Activated CD8-positive, alpha-beta T cell treated with anti-CD3 and anti-CD28 coated beads for 36 hours (primary cell): ENCODE data around the gene RAX. TPM values are rescaled to one million over a fixed set of nuclear protein-coding genes. Genes with fewer than 3 reads are reported as not detected.

Experiments
- ATAC-seq: fragments of 200-7000 bp; cut with Tn5 transposase; one replicate; pipeline ENCODE4 v1.10.0; 2021; ENCODE audit warnings: mild to moderate bottlenecking, moderate library complexity
- CTCF ChIA-PET: fragments of 350-600 bp; sonication (Branson Sonifier 250); formaldehyde crosslinking; loops from one replicate; lab custom pipeline; 2021; ENCODE audit warnings: antibody characterized with exemption; lab: Charles Lee
- POLR2A ChIA-PET: fragments of 350-600 bp; sonication (Branson Sonifier 250); formaldehyde crosslinking; loops from one replicate; lab custom pipeline; 2021; ENCODE audit warnings: antibody characterized with exemption; lab: Charles Lee
- DNase-seq: peaks from one replicate; pipeline ENCODE4 v3.0.0-alpha.2; 2020
- H3K27ac Mint-ChIP-seq: one replicate; pipeline ENCODE4 v1.8.0; 2021; ENCODE audit warnings: mild to moderate bottlenecking, mixed read lengths
- H3K27me3 Mint-ChIP-seq: one replicate; pipeline ENCODE4 v1.8.0; 2021; ENCODE audit warnings: mixed read lengths
- H3K36me3 Mint-ChIP-seq: one replicate; pipeline ENCODE4 v1.8.0; 2021; ENCODE audit warnings: low read depth, mixed read lengths
- H3K4me1 Mint-ChIP-seq: one replicate; pipeline ENCODE4 v1.8.0; 2021; ENCODE audit warnings: low read depth, mixed read lengths
- H3K4me3 Mint-ChIP-seq: one replicate; pipeline ENCODE4 v1.8.0; 2021; ENCODE audit warnings: mild to moderate bottlenecking, moderate library complexity, mixed read lengths
- H3K9me3 Mint-ChIP-seq: one replicate; pipeline ENCODE4 v1.8.0; 2021; ENCODE audit warnings: mixed read lengths
- intact Hi-C: fragments of 100-400 bp; cut with micrococcal nuclease; formaldehyde crosslinking; loops from one replicate; pipeline ENCODE4 v1.10.0; 2022
- total RNA-seq, 2 experiments: library from RNA; stranded (reverse); gene quantifications; one replicate each; pipeline ENCODE4 v1.2.3, GENCODE V29; 2021
- TF ChIP-seq, protein P1 (sequence below): fragments of 200-600 bp; IDR thresholded peaks from one replicate; pipeline ENCODE4 v1.8.0; 2022; ENCODE audit warnings: antibody characterized with exemption, mild to moderate bottlenecking

RAX gene
- total RNA-seq, 2 experiments from 2014 or later: not detected

DNA sequence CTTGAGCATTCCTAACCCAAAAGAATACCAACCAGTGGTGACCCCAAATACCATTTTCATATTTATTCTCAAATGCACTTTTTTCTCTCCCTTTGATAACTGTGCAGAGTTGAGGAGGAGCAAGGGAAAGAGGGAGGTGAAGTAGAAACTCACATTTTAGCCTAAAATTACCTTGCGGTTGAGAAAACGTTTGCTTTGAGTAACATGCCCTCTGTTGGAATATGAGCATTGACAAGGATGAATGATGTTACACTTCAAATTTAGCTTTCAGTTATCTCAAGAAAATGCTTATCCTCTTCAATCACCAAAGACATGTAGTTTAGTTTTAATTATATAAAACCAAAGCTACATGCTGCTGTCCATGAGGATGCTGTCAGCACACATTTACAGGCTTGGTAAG, 50.9 kb downstream of the RAX start:
- Mint-ChIP-seq H3K36me3 (no peaks in the 10 kb centered on the region), H3K27ac (no peak overlapping the region), H3K27me3 (peaks cover 55% of the 10 kb centered on the region), H3K9me3 (no peaks in the 10 kb centered on the region), H3K4me1 (peaks cover 9% of the 10 kb centered on the region), H3K4me3 (no peak overlapping the region)
- ChIA-PET POLR2A (no interaction called here), CTCF (no interaction called here)
- DNase-seq: no peak
- TF ChIP-seq, protein P1, sequence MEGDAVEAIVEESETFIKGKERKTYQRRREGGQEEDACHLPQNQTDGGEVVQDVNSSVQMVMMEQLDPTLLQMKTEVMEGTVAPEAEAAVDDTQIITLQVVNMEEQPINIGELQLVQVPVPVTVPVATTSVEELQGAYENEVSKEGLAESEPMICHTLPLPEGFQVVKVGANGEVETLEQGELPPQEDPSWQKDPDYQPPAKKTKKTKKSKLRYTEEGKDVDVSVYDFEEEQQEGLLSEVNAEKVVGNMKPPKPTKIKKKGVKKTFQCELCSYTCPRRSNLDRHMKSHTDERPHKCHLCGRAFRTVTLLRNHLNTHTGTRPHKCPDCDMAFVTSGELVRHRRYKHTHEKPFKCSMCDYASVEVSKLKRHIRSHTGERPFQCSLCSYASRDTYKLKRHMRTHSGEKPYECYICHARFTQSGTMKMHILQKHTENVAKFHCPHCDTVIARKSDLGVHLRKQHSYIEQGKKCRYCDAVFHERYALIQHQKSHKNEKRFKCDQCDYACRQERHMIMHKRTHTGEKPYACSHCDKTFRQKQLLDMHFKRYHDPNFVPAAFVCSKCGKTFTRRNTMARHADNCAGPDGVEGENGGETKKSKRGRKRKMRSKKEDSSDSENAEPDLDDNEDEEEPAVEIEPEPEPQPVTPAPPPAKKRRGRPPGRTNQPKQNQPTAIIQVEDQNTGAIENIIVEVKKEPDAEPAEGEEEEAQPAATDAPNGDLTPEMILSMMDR: no peak
- no peak for ATAC-seq
- intact Hi-C loops: no loop called here

DNA sequence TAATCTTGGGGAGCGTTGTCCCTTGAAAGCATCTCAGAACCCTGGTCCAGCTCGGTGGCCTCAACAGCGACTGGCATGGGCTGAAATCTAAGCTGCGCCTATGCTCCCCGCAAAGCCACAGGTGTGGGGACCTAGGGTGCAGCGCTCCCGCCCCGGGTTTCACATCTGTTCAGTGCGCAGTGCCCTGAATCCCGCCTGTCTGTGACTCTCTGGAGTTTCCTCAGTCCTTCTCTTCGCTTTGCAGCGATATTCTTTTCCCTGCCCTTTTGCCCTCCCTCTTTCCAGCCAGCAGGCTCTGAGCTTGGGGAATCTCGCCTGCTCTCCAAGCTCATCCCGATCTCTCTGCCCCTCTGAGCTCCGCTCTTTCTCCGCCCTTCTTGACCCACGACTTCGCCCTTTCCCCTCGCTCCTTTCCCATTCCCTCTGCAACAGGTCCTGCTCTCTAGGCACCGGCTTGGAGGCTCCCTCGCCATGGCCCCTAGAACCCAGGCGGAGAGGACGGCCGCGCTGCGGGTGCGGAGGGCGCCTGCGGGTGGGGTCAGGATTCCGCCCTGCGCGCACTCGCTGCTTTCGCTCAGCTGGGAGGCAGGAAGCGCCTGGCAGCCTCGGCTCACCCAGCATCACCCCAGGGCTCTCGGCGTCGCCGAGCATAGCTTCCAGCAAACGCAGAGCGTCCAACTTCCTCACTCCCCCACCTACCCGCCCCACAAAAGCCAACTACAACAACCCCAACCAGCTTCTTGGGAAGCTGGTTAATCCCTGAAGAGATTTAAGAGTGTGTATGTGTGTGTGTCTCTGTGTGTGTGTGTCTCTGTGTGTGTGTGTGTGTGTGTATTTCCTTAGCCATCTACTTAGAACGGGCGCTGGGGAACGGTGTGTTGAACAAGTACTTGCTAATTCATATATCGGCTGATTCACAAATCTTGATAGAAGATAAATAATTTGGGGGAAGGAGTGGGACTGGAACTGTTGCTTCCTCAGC, 52.2 kb downstream of the RAX start:
- DNase-seq: no peak
- peaks cover 9% of the 10 kb centered on the region for H3K4me1 Mint-ChIP-seq
- TF ChIP-seq, protein P1: no peak
- CTCF ChIA-PET: interaction anchor here (1.5 to 2.5 kb wide), 2 partner anchors 28 to 182 kb away, joined by 3 to 8 read pairs; no protein-coding TSS in a partner anchor
- H3K27me3 Mint-ChIP-seq: peaks cover 59% of the 10 kb centered on the region
- POLR2A ChIA-PET: no interaction called here
- no peaks in the 10 kb centered on the region for H3K9me3 Mint-ChIP-seq
- intact Hi-C loops: no loop called here
- ATAC-seq: no peak
- no peak overlapping the region for H3K27ac Mint-ChIP-seq
- no peaks in the 10 kb centered on the region for H3K36me3 Mint-ChIP-seq
- H3K4me3 Mint-ChIP-seq: no peak overlapping the region

DNA sequence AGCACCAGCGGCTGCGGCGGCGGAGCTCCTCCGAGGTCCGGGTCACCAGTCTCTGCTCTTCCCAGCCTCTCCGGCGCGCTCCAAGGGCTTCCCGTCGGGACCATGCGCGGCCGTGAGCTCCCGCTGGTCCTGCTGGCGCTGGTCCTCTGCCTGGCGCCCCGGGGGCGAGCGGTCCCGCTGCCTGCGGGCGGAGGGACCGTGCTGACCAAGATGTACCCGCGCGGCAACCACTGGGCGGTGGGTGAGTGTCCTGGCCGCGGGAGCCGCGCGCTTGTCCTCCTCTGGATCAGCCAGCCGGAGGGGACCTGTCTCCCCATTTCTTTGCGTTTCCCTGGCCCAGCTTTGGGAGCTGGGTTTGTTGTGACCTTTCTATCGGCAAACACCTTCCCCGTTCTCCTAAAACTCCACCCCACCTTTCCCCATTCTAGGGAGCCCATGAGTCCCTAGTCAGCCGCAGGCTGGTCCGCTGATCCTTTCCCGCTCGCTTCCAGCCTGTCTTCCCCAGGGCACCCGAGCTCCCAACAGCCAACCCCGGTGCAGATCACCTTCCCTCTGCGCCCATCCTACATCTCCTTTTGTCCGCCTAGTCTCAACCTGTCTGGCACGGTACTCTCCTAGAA, 53.0 kb downstream of the RAX start:
- ChIA-PET CTCF (interaction anchor here (1.5 to 2.5 kb wide), 2 partner anchors 29 to 183 kb away, joined by 3 to 8 read pairs; no protein-coding TSS in a partner anchor), POLR2A (no interaction called here)
- ATAC-seq (no peak), DNase-seq (no peak)
- no peak overlapping the region for H3K4me3 Mint-ChIP-seq
- TF ChIP-seq, protein P1: no peak
- peaks cover 9% of the 10 kb centered on the region for H3K4me1 Mint-ChIP-seq
- H3K36me3 Mint-ChIP-seq: no peaks in the 10 kb centered on the region
- no peaks in the 10 kb centered on the region for H3K9me3 Mint-ChIP-seq
- intact Hi-C loops: no loop called here
- no peak overlapping the region for H3K27ac Mint-ChIP-seq
- peaks cover 62% of the 10 kb centered on the region for H3K27me3 Mint-ChIP-seq

DNA sequence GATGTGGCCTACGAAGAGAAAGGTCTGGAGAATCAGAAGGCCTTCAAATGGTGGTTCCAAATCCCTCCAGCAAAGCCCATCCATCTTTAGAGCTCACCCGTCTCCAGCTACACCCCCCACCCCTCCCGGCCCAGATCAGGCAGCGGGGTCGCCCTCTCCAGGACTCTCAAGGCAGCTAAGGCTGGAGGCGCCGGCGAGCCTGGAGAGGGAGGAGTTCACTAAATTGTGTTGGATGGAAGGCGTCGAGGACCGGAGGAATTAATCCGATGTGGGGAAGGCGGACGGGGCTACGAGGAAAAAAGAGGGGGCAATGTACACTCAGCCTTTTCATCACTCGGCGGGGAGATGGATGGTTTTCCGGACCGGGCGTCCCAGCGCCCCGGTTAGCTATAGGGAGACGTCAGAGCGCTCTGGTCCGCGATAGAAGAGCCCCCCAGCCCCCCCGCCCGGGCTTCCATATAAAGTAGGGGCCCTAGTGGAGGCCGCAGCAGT, 53.5 kb downstream of the RAX start, which contains the start of gene GRP:
Gene GRP, plus strand, starts transcription at position 487 of the 492 bp plus-strand sequence. CDS start 108 bp downstream, outside the sequence.
- Mint-ChIP-seq H3K27ac (no peak within 1 kb of the TSS), H3K4me3 (no peak within 1 kb of the TSS), H3K9me3 (no peaks in the 10 kb centered on the region)

More for the DNA sequence above, 53.5 kb downstream of the RAX start, which contains the start of gene GRP:
- peaks cover 9% of the 10 kb centered on the region for H3K4me1 Mint-ChIP-seq
- DNase-seq: no peak
- intact Hi-C loops: loop anchor here (10.0 kb wide), 1 partner anchor 135 kb away; no protein-coding TSS in a partner anchor
- TF ChIP-seq, protein P1: no peak
- no peak for ATAC-seq
- peaks cover 63% of the 10 kb centered on the region for H3K27me3 Mint-ChIP-seq
- no peaks in the 10 kb centered on the region for H3K36me3 Mint-ChIP-seq
- ChIA-PET POLR2A (no interaction called here), CTCF (interaction anchor here (1.5 to 2.5 kb wide), 2 partner anchors 29 to 183 kb away, joined by 3 to 8 read pairs; no protein-coding TSS in a partner anchor)
